Stimulated activated CD4-positive, alpha-beta T cell treated with anti-CD3 and anti-CD28 coated beads, Interleukin-4, amount 100 ng/mL, for 4 hours (primary cell): ENCODE data around the gene CAMTA1.
A peak's percentile ranks its signal among the peaks of the same experiment; 100 is the strongest.

ENCODE experiments used
- DNase-seq, 2 experiments: peaks; one replicate each; pipeline ENCODE4 v3.0.0-alpha.2; 2020

The CAMTA1 gene

GRCh38 chr1:7641587-7642417 is 856.5 kb downstream of the CAMTA1 start:
- DNase-seq, result no peak

DNA sequence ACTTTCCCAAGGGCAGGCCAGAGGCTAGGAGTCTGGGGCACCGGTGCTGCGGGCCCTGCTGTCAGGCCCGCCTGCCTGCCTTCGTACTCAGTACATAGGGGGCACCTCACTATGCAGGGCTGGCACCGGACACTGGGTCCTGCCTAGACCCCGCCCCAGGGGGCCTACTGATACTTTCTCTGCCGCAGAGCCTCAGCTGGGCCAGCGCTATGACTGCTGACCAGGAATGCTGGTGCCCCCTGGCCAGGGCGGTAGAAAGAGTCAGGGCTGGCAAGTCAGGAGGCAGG is 857.1 kb downstream of the CAMTA1 start:
- no peak for DNase-seq

GRCh38 chr1:7642781-7643529 is 857.7 kb downstream of the CAMTA1 start:
- no peak for DNase-seq

GRCh38 chr1:7643530-7643929 is 858.3 kb downstream of the CAMTA1 start:
- DNase-seq, result no peak

- no peak for DNase-seq
These were observed 858.8 kb downstream of the CAMTA1 start for GRCh38 chr1:7644086-7644485.

DNA sequence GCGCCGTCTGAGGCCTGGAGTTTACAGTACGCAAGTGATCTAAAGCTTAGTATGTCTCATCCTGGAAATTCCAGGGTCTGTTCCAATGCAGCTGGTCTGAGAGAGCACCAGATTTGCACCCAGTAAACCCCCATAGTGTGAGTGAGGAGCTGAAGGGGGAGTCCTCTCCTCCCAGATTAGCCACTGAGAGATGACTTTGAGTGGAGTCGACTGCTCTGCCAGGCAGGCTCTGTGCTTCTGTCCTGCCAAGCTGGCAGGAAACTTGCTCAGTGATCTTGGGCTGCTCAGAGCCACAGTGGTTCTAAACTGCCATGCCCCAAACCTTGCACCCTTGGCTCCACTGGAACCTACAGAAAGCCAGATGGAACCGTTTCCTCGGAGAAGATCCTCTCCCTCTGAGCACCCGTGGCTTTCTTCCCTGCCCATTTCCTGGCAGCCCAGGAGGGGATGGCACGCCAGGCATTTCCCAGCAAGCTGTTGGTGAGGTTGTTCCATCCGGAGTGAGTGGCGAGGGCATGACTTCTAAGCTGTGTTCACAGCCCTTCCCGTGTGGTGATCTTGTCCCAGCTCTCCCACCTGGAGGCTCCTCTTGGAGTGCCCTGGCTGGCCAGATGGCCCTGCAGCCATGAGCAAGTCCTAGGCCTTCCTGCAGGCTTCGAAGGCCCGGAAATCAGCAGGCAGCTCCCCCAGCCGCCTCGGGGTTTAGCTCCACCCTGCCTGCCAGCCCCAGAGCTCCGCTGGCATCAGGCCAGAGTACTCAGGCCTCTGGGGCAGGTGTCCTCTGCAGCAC is 859.9 kb downstream of the CAMTA1 start:
- no peak for DNase-seq

- DNase-seq, result no peak
These were observed 860.4 kb downstream of the CAMTA1 start for GRCh38 chr1:7645751-7646048.

GRCh38 chr1:7646164-7646563 is 860.9 kb downstream of the CAMTA1 start:
- DNase-seq, result no peak

- peak; percentile 45 to 78 for DNase-seq
These were observed 862.0 kb downstream of the CAMTA1 start for GRCh38 chr1:7646981-7647901.

DNA sequence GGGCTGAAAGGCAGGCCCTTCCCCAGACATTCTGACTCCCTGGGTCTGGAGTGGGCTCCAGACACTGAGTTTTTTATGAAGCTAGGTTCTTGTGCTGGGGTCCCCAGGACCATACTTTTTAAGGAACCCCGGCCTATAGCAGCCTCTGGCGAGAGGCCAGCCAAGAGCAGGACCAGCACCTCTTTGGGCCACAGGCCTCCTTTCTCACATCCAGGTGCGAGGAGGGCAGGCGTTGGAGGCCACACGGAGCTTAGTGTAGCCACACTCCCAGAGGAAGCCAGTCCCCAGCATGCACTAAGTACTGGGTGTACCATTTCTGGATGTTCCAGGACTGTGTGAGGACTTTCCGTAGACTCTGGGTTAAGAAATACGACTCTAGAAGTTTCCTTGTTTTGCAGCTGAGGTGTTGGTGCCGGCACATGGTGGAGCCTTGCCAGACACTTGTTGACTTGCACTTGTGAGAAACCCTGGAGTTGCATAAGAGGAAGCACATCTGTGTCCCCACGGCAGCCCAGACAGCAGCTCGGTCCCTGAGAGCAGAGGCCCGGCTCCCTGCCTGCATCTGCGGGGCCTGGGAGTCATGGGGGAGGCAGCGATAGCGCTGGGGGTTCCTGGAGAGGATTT is 863.6 kb downstream of the CAMTA1 start:
- no peak for DNase-seq

DNA sequence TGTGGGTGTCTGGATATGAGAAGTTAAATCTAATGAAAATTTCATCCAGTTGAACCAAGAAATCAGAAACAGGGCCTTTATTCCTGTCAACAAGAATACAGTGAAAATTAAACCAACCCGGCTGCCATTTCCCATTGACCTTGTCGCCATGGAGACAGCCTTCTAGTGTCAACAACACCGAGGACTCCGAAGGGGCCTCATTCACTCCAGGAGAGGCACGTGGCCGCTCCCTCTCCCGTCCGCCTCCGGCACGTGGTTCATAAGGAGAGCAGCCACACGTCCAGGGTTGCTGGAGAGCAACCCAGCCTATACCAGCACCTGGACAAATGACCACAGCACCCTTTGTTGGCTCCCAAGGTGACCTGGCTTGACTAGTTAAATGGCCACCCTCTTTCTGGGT is 865.5 kb downstream of the CAMTA1 start:
- no peak for DNase-seq

GRCh38 chr1:7651203-7651602 is 865.9 kb downstream of the CAMTA1 start:
- no peak for DNase-seq

DNA sequence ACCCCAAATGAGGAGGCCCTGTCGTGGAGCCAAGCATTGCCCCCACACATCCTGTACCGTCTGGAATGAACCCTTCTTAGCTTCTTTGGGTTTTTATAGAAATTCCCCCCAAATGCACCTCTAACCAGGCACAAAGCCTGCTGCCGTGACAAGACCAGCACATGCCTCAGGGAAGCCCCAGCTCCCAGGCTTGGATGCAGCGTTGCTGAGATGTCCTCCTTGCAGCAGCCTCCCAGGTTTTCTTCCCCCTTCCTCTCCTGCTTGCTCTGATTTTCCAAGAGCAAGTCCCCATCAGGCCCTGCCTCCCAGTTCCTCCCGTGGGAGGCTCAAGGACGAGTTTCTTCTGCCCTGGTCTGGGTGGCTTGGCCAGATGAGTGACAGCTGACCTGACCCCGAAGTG is 866.8 kb downstream of the CAMTA1 start:
- no peak for DNase-seq

DNA sequence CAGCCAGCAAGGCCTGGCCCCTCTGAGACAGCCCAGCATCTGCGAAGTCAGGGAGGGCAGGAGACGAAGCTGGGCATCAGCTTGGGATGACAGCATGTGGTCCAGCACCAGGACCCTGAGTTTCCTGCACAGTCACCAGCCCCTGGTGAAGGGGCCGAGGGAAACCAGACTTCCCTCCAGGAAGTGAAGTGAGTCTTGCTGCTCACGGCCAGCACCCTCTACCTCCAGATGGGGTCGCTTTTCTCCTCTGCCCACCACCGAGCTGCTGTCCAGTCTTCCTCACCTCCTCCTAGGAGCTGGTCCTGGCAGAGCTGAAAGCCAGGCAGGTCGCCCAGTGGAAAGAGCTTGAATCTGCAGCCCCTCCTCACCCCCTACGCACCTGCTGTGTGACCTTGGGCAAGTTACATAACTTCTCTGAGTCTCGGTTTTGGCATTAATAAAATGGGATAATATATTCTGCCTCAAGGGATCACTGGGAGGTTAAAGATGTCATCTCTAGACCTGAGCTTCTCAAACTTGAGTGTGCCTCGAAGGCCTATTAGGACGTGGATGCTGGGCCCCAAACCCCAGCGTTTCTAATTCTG is 867.4 kb downstream of the CAMTA1 start:
- no peak for DNase-seq

DNA sequence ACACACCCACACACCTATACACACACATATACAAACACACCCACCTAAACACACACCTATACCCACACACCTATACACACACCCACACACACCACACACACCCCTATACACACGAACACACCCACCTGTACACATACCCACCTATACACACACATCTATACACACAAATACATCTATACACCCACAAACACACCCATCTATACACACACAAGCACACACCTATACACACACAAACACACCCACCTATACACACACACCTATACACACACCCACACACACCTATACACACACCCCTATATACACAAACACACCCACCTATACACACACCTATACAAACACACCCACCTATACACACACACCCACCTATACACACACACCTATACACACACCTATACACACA is 869.5 kb downstream of the CAMTA1 start:
- no peak for DNase-seq

DNA sequence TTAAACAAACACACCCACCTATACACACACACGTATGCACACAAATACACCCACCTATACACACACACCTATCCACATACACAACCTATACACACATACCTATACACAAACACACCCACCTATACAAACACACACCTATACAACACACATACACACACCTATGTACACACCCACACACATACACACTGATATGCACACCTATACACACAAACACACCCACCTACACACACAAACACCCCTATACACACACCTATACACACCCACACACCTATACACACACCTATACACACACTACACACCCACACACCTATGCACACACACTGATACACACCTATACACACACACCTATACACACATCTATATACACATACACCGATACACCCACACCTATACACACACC is 870.1 kb downstream of the CAMTA1 start:
- no peak for DNase-seq

DNA sequence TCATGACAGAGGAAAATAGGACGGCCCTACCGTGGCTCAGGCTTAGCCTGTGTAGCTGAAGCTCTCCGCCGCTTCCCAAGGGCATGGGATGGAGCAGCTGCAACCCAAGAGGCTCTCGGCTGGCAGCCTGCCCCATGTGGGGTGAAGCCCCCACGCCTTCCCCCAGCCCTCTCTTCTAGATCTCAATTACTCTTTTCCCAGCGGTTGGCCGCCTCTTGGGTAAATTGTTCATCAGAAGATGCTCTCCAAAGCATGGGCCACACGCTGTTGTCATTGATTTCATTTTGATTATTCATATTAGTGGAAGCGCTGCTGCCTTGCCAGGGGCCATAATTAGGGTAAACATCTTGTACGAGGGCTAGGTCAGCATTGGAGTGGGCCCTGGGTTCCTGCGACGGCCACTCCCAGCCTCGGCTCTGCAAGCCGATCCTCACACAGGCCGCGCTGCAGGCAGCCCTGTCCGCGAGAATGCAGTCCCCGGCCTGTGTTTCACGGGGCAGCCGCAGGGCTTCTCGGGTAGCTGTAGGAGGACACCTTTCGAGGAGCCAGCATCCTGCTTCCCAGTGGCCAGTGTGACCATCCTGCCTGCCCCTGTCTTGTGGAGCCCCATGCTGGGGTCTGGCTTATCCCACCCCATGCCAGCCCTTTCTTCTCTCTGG is 871.4 kb downstream of the CAMTA1 start:
- DNase-seq, result no peak

- no peak for DNase-seq
These were observed 872.2 kb downstream of the CAMTA1 start for GRCh38 chr1:7657287-7658016.

DNA sequence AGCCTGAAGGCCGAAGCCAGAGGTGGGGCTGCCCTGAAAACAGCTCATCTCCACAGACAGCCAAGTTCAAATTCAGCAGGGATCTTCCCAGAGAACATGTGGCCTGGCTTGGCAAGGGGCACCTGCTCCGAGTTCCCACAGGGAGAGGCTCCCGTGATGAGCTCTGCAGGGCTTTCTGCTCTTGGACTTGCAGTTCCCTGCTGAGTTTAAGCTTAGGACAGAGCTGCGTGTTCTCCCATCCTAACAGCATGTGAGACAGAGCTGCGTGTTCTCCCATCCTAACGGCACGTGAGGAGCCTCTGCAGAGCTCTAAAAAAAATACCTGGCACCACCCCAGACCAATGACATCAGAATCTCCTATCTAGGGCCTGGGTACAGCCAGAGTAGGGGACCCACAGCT is 872.8 kb downstream of the CAMTA1 start:
- no peak for DNase-seq

DNA sequence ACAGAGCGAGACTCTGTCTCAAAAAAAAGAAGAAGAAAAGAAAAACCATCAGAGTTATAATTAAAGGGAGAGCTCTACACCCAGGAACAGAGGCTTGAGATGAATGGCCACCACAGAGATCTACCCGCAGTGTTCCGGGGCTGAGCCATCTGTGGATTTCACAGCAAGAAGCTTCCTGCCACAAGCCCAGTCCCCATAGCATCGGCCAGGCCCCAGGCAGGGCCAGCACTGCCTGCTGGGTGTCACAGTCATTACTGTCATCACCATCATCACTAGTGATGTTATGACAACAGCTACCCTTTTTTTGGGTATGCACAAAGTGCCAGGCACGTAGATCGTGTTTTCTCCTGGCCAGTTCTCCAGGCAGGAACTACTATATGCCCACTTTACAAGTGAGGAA is 874.3 kb downstream of the CAMTA1 start:
- DNase-seq, result no peak
